Measurements from ENCODE around the gene USHBP1. TPM values are rescaled to one million over a fixed set of nuclear protein-coding genes. Genes with fewer than 3 reads are reported as not detected.

The USHBP1 gene, protein sequence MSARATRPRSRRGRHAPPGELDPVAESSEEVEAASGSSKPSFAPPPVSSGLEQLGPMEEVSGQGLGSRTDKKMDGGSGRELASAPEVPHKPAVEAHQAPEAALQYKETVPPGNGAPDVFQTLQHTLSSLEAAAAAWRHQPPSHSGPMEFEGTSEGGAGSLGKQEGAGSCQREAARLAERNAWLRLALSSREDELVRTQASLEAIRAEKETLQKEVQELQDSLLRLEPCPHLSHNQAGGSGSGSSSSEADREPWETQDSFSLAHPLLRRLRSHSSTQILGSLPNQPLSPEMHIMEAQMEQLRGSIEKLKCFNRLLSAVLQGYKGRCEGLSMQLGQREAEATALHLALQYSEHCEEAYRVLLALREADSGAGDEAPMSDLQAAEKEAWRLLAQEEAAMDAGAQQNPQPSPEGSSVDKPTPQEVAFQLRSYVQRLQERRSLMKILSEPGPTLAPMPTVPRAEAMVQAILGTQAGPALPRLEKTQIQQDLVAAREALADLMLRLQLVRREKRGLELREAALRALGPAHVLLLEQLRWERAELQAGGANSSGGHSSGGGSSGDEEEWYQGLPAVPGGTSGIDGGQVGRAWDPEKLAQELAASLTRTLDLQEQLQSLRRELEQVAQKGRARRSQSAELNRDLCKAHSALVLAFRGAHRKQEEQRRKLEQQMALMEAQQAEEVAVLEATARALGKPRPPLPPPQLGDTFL
- total RNA-seq = not detected in 2 replicates
- long read RNA-seq = 0 reads

DNA sequence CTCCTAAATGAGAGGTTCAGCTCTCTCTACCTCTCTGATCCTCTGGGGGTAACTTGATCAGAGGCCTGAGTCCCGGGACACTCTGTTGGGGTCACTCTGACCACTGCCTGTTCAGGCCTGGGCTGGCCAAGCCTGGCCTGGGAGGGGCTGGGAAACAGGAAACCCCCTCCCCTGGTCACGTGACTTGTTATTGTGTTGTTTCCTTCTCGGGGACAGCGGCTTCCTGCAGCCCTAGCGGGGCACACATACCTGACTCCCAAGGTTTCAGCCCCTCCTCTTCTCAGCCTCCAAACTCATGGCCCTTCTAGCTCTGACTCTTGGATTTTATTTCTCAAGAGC lies at the start of gene USHBP1:
TSS of gene USHBP1 (minus strand) at position 105 of the 339 bp plus-strand sequence. CDS start 446 bp downstream, outside the sequence.
- Mint-ChIP-seq H3K36me3 (ENCODE audit: unreplicated experiment) (no peaks in the 10 kb centered on the region), H3K27me3 (ENCODE audit: unreplicated experiment) (peaks cover 2% of the 10 kb centered on the region), H3K4me3 (ENCODE audit: unreplicated experiment) (no peak within 1 kb of the TSS), H3K9me3 (ENCODE audit: unreplicated experiment) (no peaks in the 10 kb centered on the region), H3K4me1 (ENCODE audit: unreplicated experiment) (peaks cover 7% of the 10 kb centered on the region), H3K27ac (ENCODE audit: unreplicated experiment) (no peak within 1 kb of the TSS)
- no peak for DNase-seq (ENCODE audit: extremely low spot score, unreplicated experiment)
- TF ChIP-seq, protein P1, sequence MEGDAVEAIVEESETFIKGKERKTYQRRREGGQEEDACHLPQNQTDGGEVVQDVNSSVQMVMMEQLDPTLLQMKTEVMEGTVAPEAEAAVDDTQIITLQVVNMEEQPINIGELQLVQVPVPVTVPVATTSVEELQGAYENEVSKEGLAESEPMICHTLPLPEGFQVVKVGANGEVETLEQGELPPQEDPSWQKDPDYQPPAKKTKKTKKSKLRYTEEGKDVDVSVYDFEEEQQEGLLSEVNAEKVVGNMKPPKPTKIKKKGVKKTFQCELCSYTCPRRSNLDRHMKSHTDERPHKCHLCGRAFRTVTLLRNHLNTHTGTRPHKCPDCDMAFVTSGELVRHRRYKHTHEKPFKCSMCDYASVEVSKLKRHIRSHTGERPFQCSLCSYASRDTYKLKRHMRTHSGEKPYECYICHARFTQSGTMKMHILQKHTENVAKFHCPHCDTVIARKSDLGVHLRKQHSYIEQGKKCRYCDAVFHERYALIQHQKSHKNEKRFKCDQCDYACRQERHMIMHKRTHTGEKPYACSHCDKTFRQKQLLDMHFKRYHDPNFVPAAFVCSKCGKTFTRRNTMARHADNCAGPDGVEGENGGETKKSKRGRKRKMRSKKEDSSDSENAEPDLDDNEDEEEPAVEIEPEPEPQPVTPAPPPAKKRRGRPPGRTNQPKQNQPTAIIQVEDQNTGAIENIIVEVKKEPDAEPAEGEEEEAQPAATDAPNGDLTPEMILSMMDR (IDR thresholded peaks at IDR 0.05) = no peak

DNA sequence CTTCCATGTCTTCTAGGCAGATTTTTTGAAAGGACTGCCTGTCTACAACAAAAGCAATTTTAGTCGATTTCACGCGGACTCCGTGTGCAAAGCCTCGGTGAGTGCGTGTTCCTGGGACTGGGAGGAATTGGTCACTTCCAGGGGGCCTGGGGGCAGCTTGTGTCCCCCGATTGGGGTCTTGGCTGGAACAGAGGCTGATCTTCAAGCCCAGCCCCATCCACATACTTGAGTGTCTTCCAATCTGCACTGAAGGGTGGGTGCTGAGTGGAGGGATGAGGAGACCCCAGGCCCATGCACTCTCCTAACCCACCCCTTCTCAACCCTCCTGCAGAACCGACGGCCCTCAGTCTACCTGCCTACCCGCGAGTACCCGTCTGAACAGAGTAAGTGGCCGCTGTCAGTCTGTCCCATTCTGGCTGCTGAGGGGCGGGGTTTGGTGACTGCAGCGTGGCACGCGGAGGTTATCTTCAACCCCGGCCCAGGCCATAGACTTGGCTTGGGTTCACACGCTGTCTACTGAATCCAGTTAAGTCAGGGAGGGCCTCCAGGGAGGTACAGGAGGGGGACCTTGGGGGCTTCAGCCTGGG lies 49.6 kb upstream of the USHBP1 start:
- peaks cover 10% of the 10 kb centered on the region for H3K36me3 Mint-ChIP-seq (ENCODE audit: unreplicated experiment)
- no peaks in the 10 kb centered on the region for H3K27me3 Mint-ChIP-seq (ENCODE audit: unreplicated experiment)
- H3K27ac Mint-ChIP-seq (ENCODE audit: unreplicated experiment) = no peak overlapping the region
- no peak for DNase-seq (ENCODE audit: extremely low spot score, unreplicated experiment)
- peaks cover 26% of the 10 kb centered on the region for H3K4me1 Mint-ChIP-seq (ENCODE audit: unreplicated experiment)
- no peaks in the 10 kb centered on the region for H3K9me3 Mint-ChIP-seq (ENCODE audit: unreplicated experiment)
- TF ChIP-seq, protein P1 (IDR thresholded peaks at IDR 0.05) = no peak
- H3K4me3 Mint-ChIP-seq (ENCODE audit: unreplicated experiment) = no peak overlapping the region

DNA sequence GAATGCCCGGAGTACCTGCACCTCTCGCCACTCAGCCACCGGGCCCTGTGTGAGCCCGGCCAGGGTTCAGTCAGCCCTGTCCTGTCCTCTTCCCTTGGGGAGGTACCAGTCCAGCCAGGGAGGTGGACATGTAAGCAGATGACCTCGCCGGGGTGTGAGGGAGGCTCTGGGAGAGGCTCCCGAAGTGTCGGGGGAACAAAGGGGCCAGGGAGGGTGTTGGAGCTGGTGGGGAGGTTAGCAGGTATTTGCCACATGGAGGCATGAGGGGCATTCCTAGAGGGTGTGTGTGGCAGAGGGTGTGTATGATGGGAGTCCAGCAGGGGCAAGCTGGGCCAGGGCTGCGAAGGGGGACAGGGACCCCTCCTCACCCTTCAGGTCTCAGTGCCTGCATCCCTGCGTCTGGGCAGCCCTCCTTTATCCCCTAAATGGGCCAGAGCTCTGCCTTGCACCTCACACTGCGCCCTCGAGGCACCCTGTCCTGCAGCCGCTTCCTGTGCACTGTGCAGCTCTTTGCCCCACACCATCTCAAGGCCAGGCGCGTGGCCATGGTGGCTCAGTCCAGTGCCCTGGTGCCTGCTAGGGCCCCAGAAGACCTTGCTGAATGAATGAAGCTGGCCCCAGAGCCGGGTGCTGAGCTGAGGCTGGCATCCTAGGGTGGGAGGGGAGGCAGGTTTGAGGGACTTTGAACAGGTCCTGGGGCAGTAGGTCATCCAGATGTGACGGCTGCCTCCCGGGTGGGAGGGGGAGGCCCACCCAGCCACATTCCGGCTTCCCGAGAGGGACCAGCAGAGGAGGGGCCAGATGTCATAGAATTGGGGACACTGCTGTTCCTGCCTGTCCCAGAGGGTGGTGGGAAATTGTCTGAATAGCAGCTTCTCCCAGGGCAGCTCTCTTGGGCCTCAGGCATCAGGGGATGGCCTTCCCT lies 47.9 kb upstream of the USHBP1 start:
- H3K4me3 Mint-ChIP-seq (ENCODE audit: unreplicated experiment) = peak overlapping the region; percentile 65
- TF ChIP-seq, protein P1 (IDR thresholded peaks at IDR 0.05) = no peak
- no peaks in the 10 kb centered on the region for H3K9me3 Mint-ChIP-seq (ENCODE audit: unreplicated experiment)
- no peaks in the 10 kb centered on the region for H3K27me3 Mint-ChIP-seq (ENCODE audit: unreplicated experiment)
- peaks cover 35% of the 10 kb centered on the region for H3K4me1 Mint-ChIP-seq (ENCODE audit: unreplicated experiment)
- peaks cover 10% of the 10 kb centered on the region for H3K36me3 Mint-ChIP-seq (ENCODE audit: unreplicated experiment)
- DNase-seq (ENCODE audit: extremely low spot score, unreplicated experiment) = no peak
- peak overlapping the region; percentile 93 for H3K27ac Mint-ChIP-seq (ENCODE audit: unreplicated experiment)

DNA sequence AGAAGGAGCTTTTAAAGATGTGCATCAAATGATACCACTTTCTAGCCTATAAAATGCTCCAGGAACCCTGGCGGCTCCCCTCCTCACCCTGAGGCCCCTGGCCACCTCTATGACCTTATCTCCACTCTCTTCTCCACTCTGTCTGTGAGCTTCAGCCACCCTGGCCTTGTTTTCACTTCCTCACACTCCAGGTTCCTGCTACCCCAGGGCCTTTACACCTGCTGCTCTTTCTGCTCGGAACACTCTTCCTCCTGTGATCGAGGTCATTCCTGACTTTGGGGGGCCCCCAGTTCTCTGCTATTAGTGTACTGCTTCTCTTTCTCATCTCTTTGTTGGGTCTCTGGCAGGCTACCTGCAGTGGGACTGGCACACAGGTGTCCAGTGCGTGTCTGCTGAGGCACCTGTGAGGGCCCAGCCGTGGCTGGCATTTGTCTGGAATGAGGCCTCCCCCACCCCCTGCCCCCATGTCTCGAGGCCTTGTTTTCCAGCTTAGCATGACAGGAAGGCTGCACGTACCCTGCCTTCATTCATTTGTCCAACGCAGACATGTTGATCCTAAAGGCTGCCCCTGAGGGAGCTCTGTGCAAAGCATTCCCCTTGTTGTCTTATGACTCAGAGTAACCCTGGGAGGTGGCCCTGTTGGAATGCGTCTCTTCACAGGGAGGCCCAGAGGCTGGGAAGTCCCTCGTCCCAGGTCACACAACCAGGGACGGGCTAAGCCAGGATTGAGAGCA lies 47.1 kb upstream of the USHBP1 start:
- Mint-ChIP-seq H3K9me3 (ENCODE audit: unreplicated experiment) (no peaks in the 10 kb centered on the region), H3K36me3 (ENCODE audit: unreplicated experiment) (peaks cover 10% of the 10 kb centered on the region), H3K4me3 (ENCODE audit: unreplicated experiment) (peak overlapping the region; percentile 65), H3K27me3 (ENCODE audit: unreplicated experiment) (no peaks in the 10 kb centered on the region), H3K4me1 (ENCODE audit: unreplicated experiment) (peaks cover 37% of the 10 kb centered on the region), H3K27ac (ENCODE audit: unreplicated experiment) (peak overlapping the region; percentile 93)
- TF ChIP-seq, protein P1 (IDR thresholded peaks at IDR 0.05) = no peak
- DNase-seq (ENCODE audit: extremely low spot score, unreplicated experiment) = no peak

Measured in osteocyte (in vitro differentiated cells).